B cell (primary cell): ENCODE results near the gene PLK3. TPM values are rescaled to one million over a fixed set of nuclear protein-coding genes. Genes with fewer than 3 reads are reported as not detected.
"Not testable (repeated sequence)": the region's sequence is repeated elsewhere in the genome, so short reads cannot be mapped to it uniquely, and the experiment has no call there.

Source experiments
- ATAC-seq: fragments of 200-7000 bp; cut with Tn5 transposase; one replicate; pipeline ENCODE4 v1.10.0; 2021; ENCODE audit warnings: low read depth, mild to moderate bottlenecking, moderate number of reproducible peaks, moderate library complexity
- CTCF ChIA-PET: fragments of 350-600 bp; sonication (Branson Sonifier 250); formaldehyde crosslinking; loops from one replicate; lab custom pipeline; 2021; ENCODE audit warnings: antibody characterized with exemption, inconsistent platforms; lab: Charles Lee
- POLR2A ChIA-PET: fragments of 350-600 bp; sonication (Branson Sonifier 250); formaldehyde crosslinking; loops from one replicate; lab custom pipeline; 2021; ENCODE audit warnings: antibody characterized with exemption; lab: Charles Lee
- DNase-seq: peaks from one replicate; pipeline ENCODE4 v3.0.0; 2013
- H2AFZ ChIP-seq: 2 replicates; pipeline ENCODE4 v1.6.1; 2012; ENCODE audit warnings: mild to moderate bottlenecking, low read depth, low read length; ENCODE audit not compliant: insufficient read depth, poor library complexity, severe bottlenecking
- H3K27ac ChIP-seq, 2 donors: 1 replicate in 1 of 2; 2 replicates in 1 of 2; pipeline ENCODE4 v1.5.1; 2012 to 2013; ENCODE audit warnings: low read length in 2 of 2, mild to moderate bottlenecking in 2 of 2, moderate library complexity in 1 of 2
- H3K27me3 ChIP-seq, 4 experiments: fragments of 200-600 bp in 1 of 4; sonication (generic) in 1 of 4; replicated peaks in 1 of 4; 1 replicate in 2 of 4; 2 replicates in 2 of 4; pipeline versions ENCODE4 v1.6.1 to v1.7.0; 2013 to 2016; ENCODE audit warnings: low read length in 3 of 4, mild to moderate bottlenecking in 2 of 4, mixed read lengths in 1 of 4, moderate library complexity in 1 of 4; ENCODE audit not compliant: insufficient read depth in 4 of 4, control insufficient read depth in 3 of 4; ENCODE audit errors: control extremely low read depth in 1 of 4
- H3K36me3 ChIP-seq, 2 experiments: replicated peaks in 1 of 2; 1 replicate in 1 of 2; 2 replicates in 1 of 2; pipeline versions ENCODE4 v1.6.1 to v1.7.1; 2013; ENCODE audit warnings: low read length in 1 of 2; ENCODE audit not compliant: insufficient read depth in 2 of 2, control insufficient read depth in 1 of 2; ENCODE audit errors: control extremely low read depth in 1 of 2, extremely low read depth in 1 of 2
- H3K4me1 ChIP-seq, 2 donors: fragments of 200-600 bp in 1 of 2; sonication (generic) in 1 of 2; 1 replicate in 1 of 2; 2 replicates in 1 of 2; pipeline versions ENCODE4 v1.5.1 to v1.6.1; 2013 to 2017; ENCODE audit warnings: low read length in 2 of 2; ENCODE audit not compliant: control insufficient read depth in 2 of 2, insufficient read depth in 2 of 2
- H3K4me2 ChIP-seq: replicated peaks from 2 replicates; pipeline ENCODE3; 2012; ENCODE audit warnings: mild to moderate bottlenecking, low read depth, low read length; ENCODE audit not compliant: poor library complexity, severe bottlenecking
- H3K4me3 ChIP-seq, 5 experiments: fragments of 200-600 bp in 1 of 5; sonication (generic) in 1 of 5; 1 replicate in 3 of 5; 2 replicates in 2 of 5; pipeline versions ENCODE4 v1.5.1 to v1.7.0; 2011 to 2016; ENCODE audit warnings: low read length in 4 of 5, mild to moderate bottlenecking in 4 of 5, low read depth in 2 of 5, control low read depth in 1 of 5, moderate library complexity in 1 of 5; ENCODE audit not compliant: insufficient read depth in 1 of 5; ENCODE audit errors: control extremely low read depth in 1 of 5, extremely low read depth in 1 of 5
- H3K79me2 ChIP-seq: fragments of 200-600 bp; sonication (generic); one replicate; pipeline ENCODE4 v1.6.0; 2016; ENCODE audit warnings: low read length; ENCODE audit not compliant: control insufficient read depth, insufficient read depth
- H3K9ac ChIP-seq: fragments of 200-600 bp; sonication (generic); 2 replicates; pipeline ENCODE4 v1.6.1; 2017; ENCODE audit warnings: mild to moderate bottlenecking, low read length, moderate library complexity
- H3K9me3 ChIP-seq, 3 donors: one replicate each; pipeline versions ENCODE4 v1.6.1 to v1.7.1; 2013; ENCODE audit warnings: low read length in 2 of 3; ENCODE audit not compliant: control insufficient read depth in 2 of 3, insufficient read depth in 1 of 3; ENCODE audit errors: control extremely low read depth in 1 of 3
- H4K20me1 ChIP-seq: 2 replicates; pipeline ENCODE4 v1.6.0; 2012; ENCODE audit warnings: mild to moderate bottlenecking, low read length; ENCODE audit not compliant: insufficient read depth, control insufficient read depth, poor library complexity, severe bottlenecking
- H3K27ac Mint-ChIP-seq: one replicate; pipeline ENCODE4 v1.8.0; 2021; ENCODE audit warnings: mixed read lengths
- H3K27me3 Mint-ChIP-seq: one replicate; pipeline ENCODE4 v1.8.0; 2021; ENCODE audit warnings: mixed read lengths
- H3K4me1 Mint-ChIP-seq: one replicate; pipeline ENCODE4 v1.8.0; 2021; ENCODE audit warnings: mixed read lengths
- H3K4me3 Mint-ChIP-seq: one replicate; pipeline ENCODE4 v1.8.0; 2021; ENCODE audit warnings: mixed read lengths
- H3K9me3 Mint-ChIP-seq: one replicate; pipeline ENCODE4 v1.8.0; 2022; ENCODE audit warnings: mixed read lengths; ENCODE audit not compliant: insufficient read depth
- EZH2 ChIP-seq: IDR thresholded peaks from 2 replicates; pipeline ENCODE4 v1.6.1; 2012; ENCODE audit warnings: borderline replicate concordance, low read depth, mild to moderate bottlenecking, moderate library complexity, low read length; ENCODE audit not compliant: insufficient read depth, poor library complexity, severe bottlenecking
- WGBS: methylation state at CpG from one replicate; pipeline ENCODE4 v1.1.5; 2013; ENCODE audit warnings: missing lambda C conversion rate; ENCODE audit not compliant: insufficient coverage; 5-methylcytosine and 5-hydroxymethylcytosine counted together
- intact Hi-C: fragments of 100-400 bp; cut with micrococcal nuclease; formaldehyde crosslinking; loops from one replicate; pipeline ENCODE4 v1.10.0; 2022
- polyA plus RNA-seq: library from polyadenylated mRNA; depleted of rRNA; stranded (reverse); fragments of >200 nt; gene quantifications from 2 replicates; pipeline ENCODE4 v1.2.3, GENCODE V29; 2012
- total RNA-seq, 2 donors: library from RNA; stranded (reverse); fragments of 120-200 nt in 1 of 2; gene quantifications; 1 replicate in 1 of 2; 2 replicates in 1 of 2; pipeline versions ENCODE4 v1.2.3 to v1.2.4, GENCODE V29; 2013 to 2022
- TF ChIP-seq, protein P1 (sequence below): fragments of 200-600 bp; IDR thresholded peaks from one replicate; pipeline ENCODE4 v1.8.0; 2022; ENCODE audit warnings: antibody characterized with exemption, mild to moderate bottlenecking

PLK3 gene
- total and polyA plus RNA-seq, 2 donors (not counting 1 experiment from before 2014, with no cell fraction given): 35.9 to 93.5 TPM

DNA sequence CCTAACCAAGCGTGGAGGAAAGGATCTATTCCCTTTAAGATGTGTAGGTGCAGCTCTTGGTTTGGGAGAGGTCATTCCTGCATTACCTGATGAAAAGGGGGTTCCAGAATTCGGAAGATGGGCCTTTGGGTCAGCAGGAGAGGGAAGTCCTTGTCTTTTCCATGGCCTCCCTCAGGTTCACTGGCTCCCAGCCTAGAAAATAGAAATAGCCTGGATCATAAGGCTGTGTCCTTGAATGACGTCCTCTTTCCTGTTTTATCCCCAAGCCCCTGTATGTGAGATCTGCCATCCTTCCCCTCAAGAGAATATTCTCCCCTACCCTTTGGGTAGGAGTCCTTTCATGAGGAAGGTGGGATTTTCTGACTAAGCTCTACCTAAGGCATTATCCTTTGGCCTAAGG lies 39.3 kb upstream of the PLK3 start:
- no peak overlapping the region for H3K4me2 ChIP-seq
- H3K9me3 ChIP-seq: no peaks in the 10 kb centered on the region
- H2AFZ ChIP-seq: no peak overlapping the region
- DNase-seq (no peak), ATAC-seq (no peak)
- H3K79me2 ChIP-seq: no peaks in the 10 kb centered on the region
- H3K27ac Mint-ChIP-seq: no peak overlapping the region
- no peaks in the 10 kb centered on the region for H3K9me3 Mint-ChIP-seq
- H3K4me1 ChIP-seq: peaks cover 10 to 15% of the 10 kb centered on the region in 2 donors
- WGBS: 93% methylated on average over 2 of the region's 3 CpGs
- no peaks in the 10 kb centered on the region for H3K27me3 Mint-ChIP-seq
- TF ChIP-seq EZH2: no peak
- TF ChIP-seq, protein P1, sequence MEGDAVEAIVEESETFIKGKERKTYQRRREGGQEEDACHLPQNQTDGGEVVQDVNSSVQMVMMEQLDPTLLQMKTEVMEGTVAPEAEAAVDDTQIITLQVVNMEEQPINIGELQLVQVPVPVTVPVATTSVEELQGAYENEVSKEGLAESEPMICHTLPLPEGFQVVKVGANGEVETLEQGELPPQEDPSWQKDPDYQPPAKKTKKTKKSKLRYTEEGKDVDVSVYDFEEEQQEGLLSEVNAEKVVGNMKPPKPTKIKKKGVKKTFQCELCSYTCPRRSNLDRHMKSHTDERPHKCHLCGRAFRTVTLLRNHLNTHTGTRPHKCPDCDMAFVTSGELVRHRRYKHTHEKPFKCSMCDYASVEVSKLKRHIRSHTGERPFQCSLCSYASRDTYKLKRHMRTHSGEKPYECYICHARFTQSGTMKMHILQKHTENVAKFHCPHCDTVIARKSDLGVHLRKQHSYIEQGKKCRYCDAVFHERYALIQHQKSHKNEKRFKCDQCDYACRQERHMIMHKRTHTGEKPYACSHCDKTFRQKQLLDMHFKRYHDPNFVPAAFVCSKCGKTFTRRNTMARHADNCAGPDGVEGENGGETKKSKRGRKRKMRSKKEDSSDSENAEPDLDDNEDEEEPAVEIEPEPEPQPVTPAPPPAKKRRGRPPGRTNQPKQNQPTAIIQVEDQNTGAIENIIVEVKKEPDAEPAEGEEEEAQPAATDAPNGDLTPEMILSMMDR: no peak
- H3K9ac ChIP-seq: no peak overlapping the region
- intact Hi-C loops: no loop called here
- H3K4me3 ChIP-seq: no peak overlapping the region
- no peak overlapping the region for H3K4me3 Mint-ChIP-seq
- H3K36me3 ChIP-seq: peaks cover 2 to 4% of the 10 kb centered on the region in 2 experiments
- no peaks in the 10 kb centered on the region for H3K27me3 ChIP-seq
- CTCF ChIA-PET: interaction anchor here (1.7 kb wide), 1 partner anchor 17 kb away, joined by 4 read pairs; no protein-coding TSS in a partner anchor
- no peaks in the 10 kb centered on the region for H4K20me1 ChIP-seq
- POLR2A ChIA-PET: no interaction called here
- no peak overlapping the region for H3K27ac ChIP-seq
- peaks cover 15% of the 10 kb centered on the region for H3K4me1 Mint-ChIP-seq

DNA sequence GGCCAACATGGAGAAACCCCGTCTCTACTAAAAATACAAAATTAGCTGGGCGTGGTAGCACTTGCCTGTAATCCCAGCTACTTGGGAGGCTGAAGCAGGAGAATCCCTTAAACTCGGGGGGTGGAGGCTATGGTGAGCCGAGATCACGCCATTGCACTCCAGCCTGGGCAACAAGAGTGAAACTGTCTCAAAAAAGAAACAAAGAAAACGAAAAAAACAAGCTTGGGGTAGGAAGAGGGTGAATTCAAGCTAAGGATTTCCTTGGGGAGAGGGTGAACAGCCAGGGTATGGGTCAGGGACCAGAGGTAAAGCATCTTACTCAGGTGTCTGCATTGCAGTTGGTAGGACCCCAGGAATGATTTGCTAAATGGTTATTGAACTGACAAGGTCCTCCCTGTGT lies 33.8 kb upstream of the PLK3 start:
- H3K27ac ChIP-seq, H2AFZ ChIP-seq, H3K4me1 ChIP-seq, POLR2A ChIA-PET, H4K20me1 ChIP-seq, intact Hi-C loops, H3K36me3 ChIP-seq, H3K4me3 Mint-ChIP-seq, H3K27ac Mint-ChIP-seq, H3K9ac ChIP-seq, H3K4me2 ChIP-seq, H3K27me3 ChIP-seq, DNase-seq, ATAC-seq, H3K4me3 ChIP-seq, H3K4me1 Mint-ChIP-seq, CTCF ChIA-PET, H3K79me2 ChIP-seq, H3K9me3 ChIP-seq, H3K27me3 Mint-ChIP-seq, H3K9me3 Mint-ChIP-seq: not testable (repeated sequence)
- 100% methylated on average over 4 of the region's 6 CpGs for WGBS
